HG03095 (cell line): ENCODE data around the gene IL4R.
"Not testable (repeated sequence)": the region's sequence is repeated elsewhere in the genome, so short reads cannot be mapped to it uniquely, and the experiment has no call there.

Experiments used
- ATAC-seq: cut with Tn5 transposase; IDR thresholded peaks from one replicate; pipeline ENCODE4 v1.9.1; 2021; ENCODE audit warnings: moderate library complexity; ENCODE audit not compliant: unreplicated experiment

Gene IL4R

DNA sequence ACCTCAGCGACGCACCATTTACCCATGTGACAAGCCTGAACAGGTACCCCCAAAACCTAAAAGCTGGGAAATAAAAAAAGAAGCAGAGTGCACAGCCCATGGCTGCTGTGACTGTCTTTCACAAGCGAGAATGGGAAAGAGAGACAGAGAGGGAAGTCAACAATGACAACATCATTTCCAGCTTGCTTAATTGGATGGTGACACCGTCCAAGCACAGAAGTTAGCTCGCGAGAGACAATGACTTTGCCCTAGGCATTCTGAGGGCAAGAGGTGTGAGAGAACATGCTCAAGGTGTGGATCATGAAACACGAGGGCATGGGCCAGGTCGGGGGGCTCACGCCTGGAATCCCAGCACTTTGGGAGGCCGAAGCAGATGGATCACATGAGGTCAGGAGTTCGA, 25.9 kb upstream of the IL4R start:
- ATAC-seq = no peak

DNA sequence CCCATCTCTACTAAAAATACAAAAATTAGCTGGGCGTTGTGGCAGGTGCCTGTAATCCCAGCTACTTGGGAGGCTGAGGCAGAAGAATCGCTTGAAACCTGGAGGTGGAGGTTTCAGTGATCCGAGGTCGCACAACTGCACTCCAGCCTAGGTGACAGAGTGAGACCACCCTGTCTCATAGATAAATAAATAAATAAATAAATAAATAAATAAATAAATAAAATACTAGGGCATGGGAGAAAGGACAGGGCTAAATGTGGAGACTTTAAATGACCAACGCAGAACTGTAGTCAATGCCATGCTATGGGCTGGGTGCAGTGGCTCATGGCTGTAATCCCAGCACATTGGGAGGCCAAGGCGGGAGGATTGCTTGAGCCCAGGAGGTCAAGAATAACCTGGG, 25.5 kb upstream of the IL4R start:
- ATAC-seq = not testable (repeated sequence)

DNA sequence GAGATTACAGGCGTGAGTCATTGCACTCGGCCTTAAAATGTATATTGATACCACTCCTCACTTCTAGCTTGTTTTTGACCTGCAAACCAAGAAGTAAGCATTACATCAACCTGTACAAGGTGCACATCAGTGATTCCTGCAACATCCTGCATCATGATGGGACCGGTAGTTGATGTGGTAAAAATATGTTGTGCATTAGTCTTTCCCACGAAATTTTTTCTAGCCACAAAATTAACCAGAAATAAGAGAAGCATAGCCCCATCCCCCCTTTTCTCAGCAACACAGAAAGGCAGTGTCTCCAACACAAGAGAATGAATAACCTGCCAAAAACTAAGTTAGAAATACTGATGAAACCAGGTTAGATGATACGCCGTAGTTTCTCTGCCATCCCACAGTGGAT, 24.1 kb upstream of the IL4R start:
- ATAC-seq = no peak

DNA sequence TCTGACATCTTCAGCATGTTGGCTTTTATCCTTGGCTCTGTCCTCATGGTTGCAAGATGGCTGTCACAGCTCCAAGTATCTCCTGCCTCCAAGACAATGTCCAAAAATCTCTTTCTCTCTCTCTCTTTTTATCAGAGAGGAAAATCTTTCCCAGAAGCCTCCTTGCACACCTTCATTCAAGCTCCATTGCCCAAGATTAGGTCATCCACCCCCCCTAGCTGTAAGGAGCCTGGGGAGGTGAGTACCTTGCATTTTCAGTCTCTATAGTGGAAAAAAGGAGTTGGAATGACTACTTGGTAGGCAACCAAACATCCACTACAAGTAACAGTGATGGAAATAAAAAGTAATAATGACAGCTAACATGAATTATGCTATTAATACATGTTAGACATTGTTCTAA, 23.2 kb upstream of the IL4R start:
- no peak for ATAC-seq

DNA sequence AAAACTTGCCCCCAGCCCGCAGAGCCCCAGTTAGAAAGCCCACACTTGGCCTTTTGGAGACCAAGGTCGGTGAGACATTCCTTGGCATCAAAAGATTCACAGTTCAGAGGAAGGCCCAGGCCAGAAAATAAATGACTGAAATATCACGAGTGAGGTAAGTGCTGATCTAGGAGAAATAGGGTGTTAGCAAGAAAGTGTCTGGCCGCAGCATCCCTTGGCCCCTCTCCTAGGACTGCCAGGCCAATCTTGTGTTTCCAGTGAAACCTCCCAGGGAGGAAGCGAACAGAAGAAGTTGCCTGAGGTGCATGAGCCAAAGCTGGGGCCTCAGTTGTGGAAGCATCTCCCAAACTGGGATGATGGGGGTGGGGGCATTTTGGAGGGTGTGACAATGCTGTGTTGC, 22.7 kb upstream of the IL4R start:
- ATAC-seq = no peak

DNA sequence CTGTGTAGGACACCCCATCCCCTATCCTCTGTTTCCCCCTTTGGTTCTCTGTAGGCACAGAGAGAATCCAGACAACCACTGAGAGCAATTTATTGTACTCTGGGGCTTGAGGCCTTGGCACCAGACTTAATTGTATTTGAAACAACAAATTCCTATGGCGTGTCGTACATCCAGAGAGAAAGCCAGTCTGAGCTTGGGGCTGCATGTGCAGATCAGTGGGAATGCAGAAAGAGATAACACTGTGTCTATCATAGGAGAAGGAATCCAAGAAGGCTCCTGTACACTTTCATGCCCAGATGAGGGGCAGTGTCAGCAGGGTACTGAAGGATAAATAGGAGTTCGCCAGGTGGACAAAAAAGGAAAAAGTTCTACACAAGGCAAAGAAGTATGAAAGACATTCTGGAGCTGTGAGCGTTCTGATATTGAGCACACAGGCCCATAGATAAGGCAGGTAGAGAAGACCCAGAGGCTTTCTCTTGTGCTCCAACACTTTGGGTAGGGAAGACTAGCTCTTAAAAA, 22.0 kb upstream of the IL4R start:
- no peak for ATAC-seq

DNA sequence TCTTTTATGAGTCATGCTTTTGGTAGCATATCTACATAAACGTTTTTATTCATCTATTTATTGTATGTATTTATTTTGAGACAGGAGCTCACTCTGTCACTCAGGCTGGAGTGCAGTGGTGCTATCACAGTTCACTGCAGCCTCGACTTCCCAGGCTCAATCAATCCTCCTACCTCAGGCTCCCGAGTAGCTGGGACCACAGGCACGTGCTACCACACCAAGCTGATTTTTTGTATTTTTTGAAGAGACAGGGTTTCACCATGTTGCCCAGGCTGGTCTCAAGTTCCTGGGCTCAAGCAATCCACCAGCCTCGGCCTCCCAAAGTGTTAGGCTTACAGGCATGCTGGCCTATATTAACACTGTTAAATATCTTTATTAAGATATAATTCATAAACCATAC, 20.4 kb upstream of the IL4R start:
- no peak for ATAC-seq

DNA sequence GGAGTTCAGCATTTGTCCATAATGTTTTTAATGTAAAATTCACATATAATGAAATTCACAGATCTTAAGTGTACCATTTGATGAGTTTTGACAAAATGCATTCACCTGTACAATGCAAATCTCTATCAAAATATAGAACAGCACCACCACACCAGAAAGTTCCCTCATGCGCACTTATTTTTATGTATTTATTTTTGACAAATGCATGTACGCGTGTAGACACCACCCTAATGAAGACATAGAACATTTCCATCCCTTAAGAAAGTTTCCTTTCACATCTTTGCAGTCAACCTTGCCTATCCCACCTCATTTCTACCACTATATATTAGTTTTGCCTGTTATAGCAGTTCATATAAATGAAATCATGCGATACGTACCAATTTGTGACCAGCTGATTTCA, 15.6 kb upstream of the IL4R start:
- ATAC-seq = no peak

DNA sequence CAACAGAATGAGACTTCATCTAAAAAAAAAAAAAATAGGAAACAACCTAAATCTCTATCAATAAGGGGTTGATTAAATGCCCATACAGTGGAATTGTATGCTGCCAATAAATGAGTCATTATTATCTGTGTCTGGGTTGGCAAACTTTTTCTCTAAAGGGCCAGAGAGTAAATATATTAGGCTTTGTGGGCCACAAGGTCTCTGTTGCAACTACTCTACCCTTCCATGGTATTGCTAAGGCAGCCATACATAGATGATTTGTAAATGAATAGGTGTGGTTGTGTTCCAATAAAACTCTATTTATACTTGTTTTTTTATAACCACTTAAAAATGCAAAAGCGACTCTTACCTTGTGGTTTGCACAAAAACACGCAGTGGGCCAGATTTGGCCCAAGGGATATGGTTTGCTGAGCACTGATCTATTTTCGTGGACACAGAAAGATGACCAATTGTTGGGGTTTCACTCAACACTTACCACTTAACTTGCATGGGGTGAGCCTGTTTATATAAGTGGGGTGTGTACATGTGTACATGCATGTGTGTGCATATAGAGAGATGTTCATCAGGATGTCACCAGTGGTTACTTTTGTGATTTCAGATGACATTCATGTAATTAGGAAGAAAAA, 12.4 kb upstream of the IL4R start:
- ATAC-seq = no peak

DNA sequence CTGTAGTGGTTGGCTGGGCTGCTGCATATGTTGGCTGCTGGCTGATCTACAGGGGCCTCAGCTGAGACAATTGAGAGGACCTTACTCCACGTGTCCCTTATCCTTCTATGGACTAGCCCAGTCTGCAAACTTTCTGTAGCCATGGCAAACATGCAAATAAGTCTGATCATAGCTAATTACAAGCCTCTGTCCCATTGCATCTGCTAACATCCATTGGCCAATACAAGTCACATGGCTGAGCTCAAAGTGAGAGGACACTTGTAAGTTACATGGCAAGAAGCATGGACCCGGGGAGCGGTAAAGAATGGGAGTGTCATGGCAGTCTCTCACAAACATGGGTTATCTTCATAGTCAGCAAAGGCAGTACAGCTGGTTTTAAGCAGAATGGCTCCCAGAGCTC, 11.6 kb upstream of the IL4R start:
- ATAC-seq = no peak

DNA sequence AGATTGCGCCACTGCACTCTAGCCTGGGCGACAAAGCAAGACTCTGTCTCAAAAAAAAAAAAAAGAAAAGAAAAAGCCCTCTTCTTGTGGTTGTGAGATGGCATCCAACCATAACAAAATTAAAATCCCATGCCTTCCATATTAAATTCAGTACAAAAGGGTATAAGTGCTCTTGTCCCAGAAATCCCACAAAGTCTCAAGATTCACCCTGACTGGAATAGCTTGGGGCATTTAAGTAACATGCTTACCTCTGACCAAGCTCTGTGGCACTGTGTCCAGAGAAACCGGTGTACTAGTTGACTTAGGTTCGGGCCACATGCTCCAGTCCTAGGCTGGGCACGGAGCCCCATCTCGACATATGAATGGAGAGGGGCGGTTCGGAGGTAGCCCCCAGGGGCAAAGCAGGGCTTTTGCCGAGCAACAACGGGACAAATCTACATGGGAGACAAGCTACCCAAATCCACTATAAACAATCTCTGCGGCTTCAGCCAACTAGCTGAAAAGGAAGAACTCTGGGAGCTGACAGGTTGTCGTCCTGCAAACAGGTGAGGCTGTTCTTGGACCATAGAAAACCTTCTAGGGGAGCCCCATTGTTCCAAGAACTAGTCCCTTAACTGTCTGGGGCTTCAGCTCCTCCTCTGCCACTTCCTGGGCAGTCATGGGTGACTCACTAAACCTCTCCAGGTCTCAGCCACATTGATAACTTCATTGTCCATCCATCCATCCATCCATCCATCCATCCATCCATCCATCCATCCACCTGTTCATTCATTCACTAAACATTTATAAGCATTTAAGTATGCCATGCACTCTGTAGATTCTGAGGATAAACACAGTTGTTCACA, 10.3 kb upstream of the IL4R start:
- ATAC-seq = no peak

DNA sequence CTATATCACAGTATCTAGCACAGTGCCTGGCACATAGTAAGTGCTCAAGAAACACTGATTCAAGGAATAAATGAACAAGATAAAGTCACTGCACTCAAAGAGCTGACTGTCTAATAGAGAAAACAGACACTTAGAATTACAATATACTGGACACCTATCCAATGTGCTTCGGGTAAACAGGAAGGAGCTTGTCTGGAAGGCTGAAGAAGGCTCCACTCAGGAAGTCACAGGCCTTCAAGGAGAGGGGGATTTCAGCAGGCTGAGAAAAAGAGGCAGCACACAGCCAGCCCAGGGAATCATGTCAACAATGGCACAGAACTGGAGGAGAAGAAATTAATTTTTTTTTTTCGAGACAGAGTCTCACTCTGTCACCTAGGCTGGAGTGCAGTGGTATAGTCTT, 9.7 kb upstream of the IL4R start:
- no peak for ATAC-seq

DNA sequence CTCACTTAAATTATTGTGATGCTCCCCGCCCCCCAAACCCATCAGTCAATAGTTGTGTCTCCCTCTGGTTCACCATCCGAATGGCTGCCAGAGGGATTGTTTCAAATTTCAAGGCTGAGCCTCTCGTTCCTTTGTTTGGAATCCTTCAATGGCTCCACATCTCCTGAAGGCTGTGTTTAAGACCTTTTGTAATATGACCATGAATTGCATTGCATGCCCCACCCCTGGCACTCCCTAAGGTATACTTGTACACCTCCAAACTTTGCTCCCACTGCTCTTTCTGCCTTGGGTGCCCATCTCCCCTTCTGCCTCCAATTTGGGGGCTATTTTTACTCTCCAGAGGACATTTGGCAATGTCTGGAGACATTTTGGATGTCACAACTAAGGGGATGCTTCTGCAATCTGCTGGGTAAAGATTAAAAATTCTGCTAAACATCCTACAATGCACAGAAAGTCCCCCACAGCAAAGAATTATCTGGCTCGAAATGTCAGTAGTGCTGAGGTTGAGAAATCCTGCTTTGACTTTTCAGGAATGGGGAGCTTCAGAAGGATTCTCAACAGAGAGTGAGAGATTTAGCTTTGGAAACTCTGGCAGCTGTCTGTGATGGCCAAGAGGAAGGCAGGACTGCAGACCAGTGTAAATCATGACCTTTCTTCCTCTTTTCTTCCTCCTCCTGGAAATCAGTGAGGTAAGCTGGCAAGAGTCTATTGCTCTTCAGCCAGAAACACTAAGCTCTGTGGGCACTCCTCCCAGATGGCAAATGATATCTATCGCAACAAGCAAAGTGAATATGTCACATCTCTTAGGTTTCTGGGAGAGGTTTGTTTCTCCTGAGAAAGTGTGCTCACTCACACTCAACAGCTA, 8.7 kb upstream of the IL4R start:
- no peak for ATAC-seq

DNA sequence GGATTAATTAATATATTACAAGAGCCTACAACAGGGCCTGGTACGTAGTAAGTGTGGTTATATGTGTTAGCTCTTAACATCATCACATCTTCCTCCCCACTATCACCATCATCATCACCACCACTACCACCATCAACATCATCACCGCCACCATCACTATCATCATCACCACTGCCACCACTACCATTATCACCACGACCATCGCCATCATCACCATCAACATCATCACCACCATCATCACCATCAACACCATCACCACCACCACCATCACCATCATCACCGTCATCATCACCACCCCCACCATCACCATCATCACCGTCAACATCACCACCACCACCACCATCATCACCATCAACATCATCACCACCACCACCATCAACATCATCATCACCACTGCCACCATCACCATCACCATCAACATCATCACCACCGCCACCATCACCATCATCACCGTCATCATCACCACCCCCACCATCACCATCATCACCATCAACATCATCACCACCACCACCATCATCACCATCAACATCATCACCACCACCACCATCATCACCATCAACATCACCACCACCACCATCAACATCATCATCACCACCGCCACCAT, 7.8 kb upstream of the IL4R start:
- ATAC-seq = no peak

DNA sequence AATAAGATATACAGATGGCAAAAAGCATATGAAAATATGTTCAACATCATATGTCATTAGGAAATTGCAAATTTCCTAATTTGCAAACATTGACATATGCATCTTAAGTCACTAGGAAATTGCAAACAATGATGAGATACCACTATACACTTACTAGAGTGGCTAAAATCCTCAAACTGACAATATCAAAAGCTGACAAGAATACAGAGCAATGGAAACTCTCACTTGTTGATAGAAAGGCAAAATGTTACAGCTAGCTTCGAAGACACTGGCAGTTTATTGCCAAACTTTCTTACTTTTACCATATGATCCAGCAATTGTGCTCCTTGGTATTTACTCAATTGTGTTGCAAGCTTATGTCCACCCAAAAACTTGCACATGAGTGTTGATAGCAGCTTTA, 5.0 kb upstream of the IL4R start:
- ATAC-seq = no peak

DNA sequence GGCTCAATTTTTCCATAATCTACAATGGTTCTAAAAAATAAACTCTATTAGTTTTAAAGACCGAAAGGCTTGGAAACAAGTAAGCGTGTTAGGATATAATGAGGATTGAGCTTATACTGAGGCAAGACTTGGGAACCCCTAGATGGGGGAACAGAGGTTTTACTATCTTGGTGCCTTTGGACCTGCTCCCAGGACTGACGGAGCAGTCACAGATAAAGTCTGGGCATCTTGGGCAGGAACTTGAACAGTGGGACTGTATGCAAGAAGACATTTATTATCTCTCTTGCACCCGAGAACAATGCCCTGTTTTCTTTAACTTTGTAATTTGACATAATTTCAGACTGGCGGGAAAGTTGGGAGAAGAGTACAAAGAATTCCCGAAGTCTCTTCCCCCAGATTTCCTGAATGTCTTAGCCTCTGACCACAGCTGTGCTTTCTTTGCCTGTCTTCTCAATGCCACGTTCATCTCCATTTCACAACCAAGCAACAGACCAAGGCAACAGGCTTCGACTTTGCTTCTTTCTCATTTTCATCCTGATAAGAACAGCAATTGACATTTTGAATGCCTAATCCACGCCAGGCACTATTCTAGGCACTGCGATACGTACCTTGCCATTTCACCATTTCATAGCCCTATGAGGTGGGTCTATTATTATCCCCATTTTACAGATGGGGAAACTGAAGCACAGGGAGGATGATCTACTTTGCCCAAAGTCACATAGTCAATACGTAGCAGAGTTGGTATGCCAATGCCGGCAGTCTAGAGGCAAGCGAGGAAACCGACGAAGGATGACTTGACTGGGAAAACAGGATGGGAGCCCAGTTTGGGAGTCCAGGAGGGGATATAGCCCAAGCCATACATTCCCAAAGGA, 3.0 kb upstream of the IL4R start:
- ATAC-seq = no peak

DNA sequence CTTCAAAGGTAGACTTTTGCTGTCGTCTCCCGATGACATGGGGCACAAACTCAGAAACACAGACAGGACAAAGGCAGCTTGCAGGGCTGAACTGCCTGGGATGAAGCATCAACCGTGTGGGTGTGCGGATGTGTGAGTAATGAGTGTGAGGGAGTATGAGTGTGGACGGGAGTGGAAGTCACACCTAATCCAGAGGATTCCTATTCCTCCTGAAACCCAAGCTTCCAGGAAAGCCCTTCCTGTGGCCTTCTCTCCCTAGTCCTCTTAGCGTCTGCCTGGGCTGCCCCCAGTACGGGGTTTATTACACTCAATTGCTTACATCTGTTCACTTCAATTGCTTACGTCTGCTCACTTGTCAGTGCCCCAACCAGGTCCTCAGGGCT, 2.3 kb upstream of the IL4R start:
- ATAC-seq = no peak

DNA sequence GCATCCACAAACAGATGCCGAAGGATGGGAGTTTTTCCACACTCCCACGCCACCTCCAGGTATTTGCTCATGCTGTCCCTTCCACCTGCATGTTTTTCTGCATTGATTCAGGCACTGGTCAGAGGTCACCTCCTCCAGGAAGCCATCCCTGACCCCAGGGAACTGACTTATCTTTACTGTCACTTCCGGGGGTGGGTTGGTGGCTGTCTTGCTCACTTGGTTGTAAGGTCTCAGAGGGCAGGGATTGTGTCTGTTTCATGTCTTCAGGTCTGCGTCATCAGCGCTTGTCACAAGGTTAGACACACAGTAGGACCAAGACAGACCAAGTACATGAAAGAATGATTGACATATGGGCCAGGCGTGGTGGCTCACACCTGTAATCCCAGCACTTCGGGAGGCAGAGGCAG, 1.9 kb upstream of the IL4R start:
- ATAC-seq = no peak

DNA sequence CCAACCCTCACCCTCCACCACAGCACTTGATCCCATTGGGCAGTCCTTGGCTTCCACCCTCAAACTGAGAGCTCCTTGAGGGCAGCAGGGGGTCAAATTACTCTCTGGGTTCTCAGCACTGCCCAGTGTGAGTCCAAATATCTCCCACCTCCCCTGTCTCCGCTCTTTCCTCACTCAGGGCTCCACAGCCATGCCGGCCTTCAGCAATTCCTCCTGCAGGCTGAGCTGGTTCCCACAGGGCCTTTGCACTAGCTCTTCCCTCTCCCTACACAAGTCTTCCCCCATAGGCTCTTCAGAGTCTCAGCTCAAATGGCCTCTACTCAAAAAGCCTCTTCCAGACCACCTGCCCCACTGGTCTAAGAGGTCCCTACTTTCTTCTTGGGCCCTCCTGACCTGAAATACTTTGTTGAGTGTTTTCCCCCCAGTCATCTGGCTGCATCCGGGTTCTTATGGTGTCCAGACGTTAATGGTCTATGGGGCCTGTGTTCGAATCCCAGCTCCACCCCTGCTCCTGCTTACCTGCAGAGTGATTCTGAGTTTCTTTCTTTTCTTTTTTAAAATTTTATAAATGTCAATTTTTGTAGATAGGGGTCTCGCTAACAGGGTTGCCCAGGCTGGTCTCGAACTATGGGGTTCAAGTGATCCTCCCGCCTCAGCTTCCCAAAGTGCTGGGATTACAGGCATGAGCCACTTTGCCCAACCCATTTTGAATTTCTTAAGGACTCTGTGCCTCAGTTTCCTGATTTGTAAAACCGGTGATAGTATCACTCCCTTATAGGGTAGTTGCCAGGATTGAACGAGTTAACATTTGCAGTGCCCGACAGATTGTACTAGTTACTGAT, 973 bp upstream of the IL4R start:
- no peak for ATAC-seq
